CD8-positive, alpha-beta memory T cell (primary cell): ENCODE measurements around the gene RARB. TPM values are rescaled to one million over a fixed set of nuclear protein-coding genes. Genes with fewer than 3 reads are reported as not detected.

Experiments
- CTCF ChIA-PET: fragments of 350-600 bp; sonication (Branson Sonifier 250); formaldehyde crosslinking; loops from one replicate; lab custom pipeline; 2021; ENCODE audit warnings: antibody characterized with exemption; lab: Charles Lee
- POLR2A ChIA-PET: fragments of 350-600 bp; sonication (Branson Sonifier 250); formaldehyde crosslinking; loops from one replicate; lab custom pipeline; 2021; ENCODE audit warnings: antibody characterized with exemption; lab: Charles Lee
- DNase-seq, 5 donors: peaks; one replicate each; pipeline versions ENCODE4 v3.0.0 to v3.0.0-alpha.2; 2020 to 2022; ENCODE audit warnings: mixed read lengths in 1 of 5
- H3K27ac ChIP-seq: one replicate; pipeline ENCODE4 v1.7.0; 2013; ENCODE audit warnings: low read depth, mild to moderate bottlenecking, low read length, moderate library complexity
- H3K27me3 ChIP-seq: 2 replicates; pipeline ENCODE4 v1.7.0; 2013; ENCODE audit warnings: low read length, mild to moderate bottlenecking; ENCODE audit not compliant: insufficient read depth, poor library complexity, severe bottlenecking
- H3K36me3 ChIP-seq: 2 replicates; pipeline ENCODE4 v1.7.0; 2013; ENCODE audit warnings: mild to moderate bottlenecking, low read length, moderate library complexity; ENCODE audit not compliant: insufficient read depth
- H3K4me1 ChIP-seq: 2 replicates; pipeline ENCODE4 v1.7.0; 2013; ENCODE audit warnings: mild to moderate bottlenecking, low read length, moderate library complexity; ENCODE audit not compliant: insufficient read depth
- H3K4me3 ChIP-seq: 2 replicates; pipeline ENCODE4 v1.7.0; 2013; ENCODE audit warnings: mild to moderate bottlenecking, low read length
- H3K9me3 ChIP-seq: 2 replicates; pipeline ENCODE4 v1.7.0; 2013; ENCODE audit warnings: mild to moderate bottlenecking, low read length
- H3K27ac Mint-ChIP-seq, 8 donors: one replicate each; pipeline ENCODE4 v1.8.0; 2020 to 2021; ENCODE audit warnings: mixed read lengths in 8 of 8, mild to moderate bottlenecking in 6 of 8, inconsistent platforms in 3 of 8, moderate library complexity in 3 of 8
- H3K27me3 Mint-ChIP-seq, 2 donors: one replicate each; pipeline ENCODE4 v1.8.0; 2020 to 2021; ENCODE audit warnings: mixed read lengths in 2 of 2, mild to moderate bottlenecking in 1 of 2, moderate library complexity in 1 of 2
- H3K36me3 Mint-ChIP-seq, 3 donors: one replicate each; pipeline ENCODE4 v1.8.0; 2020 to 2021; ENCODE audit warnings: mixed read lengths in 3 of 3, inconsistent platforms in 1 of 3, mild to moderate bottlenecking in 1 of 3
- H3K4me1 Mint-ChIP-seq, 3 donors: one replicate each; pipeline ENCODE4 v1.8.0; 2020 to 2021; ENCODE audit warnings: mixed read lengths in 3 of 3, inconsistent platforms in 1 of 3, mild to moderate bottlenecking in 1 of 3
- H3K4me3 Mint-ChIP-seq, 7 donors: one replicate each; pipeline ENCODE4 v1.8.0; 2020 to 2021; ENCODE audit warnings: mixed read lengths in 7 of 7, mild to moderate bottlenecking in 6 of 7, moderate library complexity in 4 of 7, inconsistent platforms in 2 of 7
- H3K9me3 Mint-ChIP-seq, 5 donors: one replicate each; pipeline ENCODE4 v1.8.0; 2020 to 2022; ENCODE audit warnings: mixed read lengths in 5 of 5, mild to moderate bottlenecking in 3 of 5, moderate library complexity in 2 of 5, inconsistent platforms in 1 of 5
- polyA plus RNA-seq: library from polyadenylated mRNA; unstranded; fragments of 300-500 nt; fragmentation: Illumina TruSeq; gene quantifications from one replicate; pipeline ENCODE4 v1.2.3, GENCODE V29; 2021
- total RNA-seq, 2 experiments: library from RNA; stranded (reverse); gene quantifications; one replicate each; pipeline ENCODE4 v1.2.3, GENCODE V29; 2021

RARB gene
- total and polyA plus RNA-seq, 3 experiments from 2014 or later = not detected

DNA sequence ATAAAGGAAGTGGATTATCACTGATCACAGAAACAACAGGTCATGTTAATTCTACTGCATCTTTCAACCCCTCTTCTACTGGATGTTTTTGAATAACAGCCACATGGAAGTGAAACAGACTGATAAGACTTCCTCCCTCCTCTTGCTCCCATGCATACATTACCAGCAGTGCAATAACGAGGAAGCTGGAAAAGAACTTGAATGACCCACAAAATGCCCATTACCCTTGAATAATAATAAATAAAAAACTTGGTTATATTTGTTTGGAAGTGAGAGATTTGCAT, 51.6 kb downstream of the RARB start:
- Histone ChIP-seq H3K4me1 (no peaks in the 10 kb centered on the region), H3K27me3 (no peaks in the 10 kb centered on the region), H3K9me3 (no peaks in the 10 kb centered on the region), H3K27ac (no peak overlapping the region), H3K4me3 (no peak overlapping the region), H3K36me3 (no peaks in the 10 kb centered on the region)
- Mint-ChIP-seq H3K27ac (no peak overlapping the region), H3K36me3 (no peaks in the 10 kb centered on the region), H3K27me3 (no peaks in the 10 kb centered on the region), H3K4me3 (no peak overlapping the region), H3K9me3 (peaks cover 0 to 4% (median 0%) of the 10 kb centered on the region in 5 donors), H3K4me1 (no peaks in the 10 kb centered on the region)
- no peak for DNase-seq
- ChIA-PET POLR2A (no interaction called here), CTCF (no interaction called here)

DNA sequence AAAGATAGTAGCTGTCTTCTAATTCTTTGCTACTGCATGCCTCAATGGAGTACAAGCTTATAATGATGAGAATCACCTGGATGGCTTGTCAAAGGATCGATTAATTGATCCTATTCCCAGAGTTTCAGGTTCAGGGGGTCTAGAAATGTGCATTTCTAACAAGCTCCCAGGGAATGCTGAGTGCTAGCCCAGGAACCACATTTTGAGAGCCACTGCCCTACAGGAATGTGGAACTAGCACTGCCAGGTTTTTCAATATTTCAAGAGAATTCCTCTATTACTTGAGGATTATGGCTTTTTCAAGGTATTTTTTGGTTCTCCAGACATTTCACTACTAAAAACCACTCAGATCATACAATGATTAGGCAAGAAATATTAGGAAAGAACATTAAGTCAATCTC, 52.7 kb downstream of the RARB start:
- Histone ChIP-seq H3K36me3 (no peaks in the 10 kb centered on the region), H3K27ac (no peak overlapping the region), H3K4me3 (no peak overlapping the region), H3K9me3 (no peaks in the 10 kb centered on the region), H3K4me1 (no peaks in the 10 kb centered on the region), H3K27me3 (no peaks in the 10 kb centered on the region)
- H3K9me3 Mint-ChIP-seq = peaks cover 0 to 4% (median 0%) of the 10 kb centered on the region in 5 donors
- H3K36me3 Mint-ChIP-seq = no peaks in the 10 kb centered on the region
- H3K27me3 Mint-ChIP-seq = no peaks in the 10 kb centered on the region
- ChIA-PET CTCF (no interaction called here), POLR2A (no interaction called here)
- H3K4me1 Mint-ChIP-seq = no peaks in the 10 kb centered on the region
- H3K27ac Mint-ChIP-seq = no peak overlapping the region
- H3K4me3 Mint-ChIP-seq = no peak overlapping the region
- DNase-seq = no peak

DNA sequence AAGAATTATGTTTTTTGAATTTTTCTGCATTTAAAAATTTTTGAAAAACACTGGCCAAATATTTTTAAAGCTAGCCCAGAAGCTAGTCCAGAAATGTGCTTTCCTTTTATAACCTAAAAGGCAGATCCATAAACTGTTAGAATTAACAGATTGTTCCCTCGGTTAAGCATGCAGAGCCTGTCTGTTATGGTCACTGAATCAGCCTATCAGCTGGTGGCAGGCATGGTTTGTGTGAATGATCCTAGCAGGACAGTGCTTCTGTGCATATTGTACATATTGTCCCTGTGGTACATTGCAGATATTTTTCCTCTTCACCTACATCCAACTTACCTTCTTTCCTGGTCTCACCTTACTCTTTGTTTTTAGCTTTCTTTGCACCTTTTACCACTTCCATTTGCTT, 53.3 kb downstream of the RARB start:
- no peak overlapping the region for H3K4me3 Mint-ChIP-seq

DNA sequence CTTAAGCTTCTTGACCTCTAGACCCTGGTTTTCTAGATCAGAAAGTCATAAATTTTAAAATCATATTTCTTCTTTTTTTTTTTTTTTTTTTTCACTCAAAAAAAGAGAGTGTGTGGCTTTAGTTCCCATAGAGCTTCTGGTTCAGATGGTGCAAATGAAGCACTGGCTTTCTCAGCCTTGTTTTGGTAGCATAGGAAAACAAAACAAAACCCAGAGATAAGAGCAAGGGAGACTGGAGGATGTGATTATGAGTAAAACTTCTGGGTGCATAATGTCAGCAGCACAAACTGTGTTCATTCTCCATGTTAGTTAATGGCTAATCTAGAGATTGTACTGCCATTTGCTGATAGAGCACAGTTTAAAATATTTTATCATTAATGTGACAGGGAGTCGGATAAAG, 55.4 kb downstream of the RARB start:
- Histone ChIP-seq H3K4me3 (no peak overlapping the region), H3K9me3 (no peaks in the 10 kb centered on the region), H3K4me1 (no peaks in the 10 kb centered on the region), H3K27ac (no peak overlapping the region), H3K36me3 (no peaks in the 10 kb centered on the region), H3K27me3 (no peaks in the 10 kb centered on the region)
- peaks cover 0 to 3% (median 0%) of the 10 kb centered on the region in 5 donors for H3K9me3 Mint-ChIP-seq
- ChIA-PET POLR2A (no interaction called here), CTCF (no interaction called here)
- H3K27ac Mint-ChIP-seq = no peak overlapping the region
- H3K27me3 Mint-ChIP-seq = no peaks in the 10 kb centered on the region
- H3K4me3 Mint-ChIP-seq = no peak overlapping the region
- H3K36me3 Mint-ChIP-seq = no peaks in the 10 kb centered on the region
- DNase-seq = no peak
- no peaks in the 10 kb centered on the region for H3K4me1 Mint-ChIP-seq

More for the DNA sequence above, 53.3 kb downstream of the RARB start:
- no peak overlapping the region for H3K27ac Mint-ChIP-seq
- Histone ChIP-seq H3K36me3 (no peaks in the 10 kb centered on the region), H3K27me3 (no peaks in the 10 kb centered on the region), H3K9me3 (no peaks in the 10 kb centered on the region), H3K4me1 (no peaks in the 10 kb centered on the region), H3K27ac (no peak overlapping the region), H3K4me3 (no peak overlapping the region)
- H3K27me3 Mint-ChIP-seq = no peaks in the 10 kb centered on the region
- H3K9me3 Mint-ChIP-seq = peaks cover 0 to 4% (median 0%) of the 10 kb centered on the region in 5 donors
- no peak for DNase-seq
- CTCF ChIA-PET = no interaction called here
- H3K4me1 Mint-ChIP-seq = no peaks in the 10 kb centered on the region
- POLR2A ChIA-PET = no interaction called here
- H3K36me3 Mint-ChIP-seq = no peaks in the 10 kb centered on the region

DNA sequence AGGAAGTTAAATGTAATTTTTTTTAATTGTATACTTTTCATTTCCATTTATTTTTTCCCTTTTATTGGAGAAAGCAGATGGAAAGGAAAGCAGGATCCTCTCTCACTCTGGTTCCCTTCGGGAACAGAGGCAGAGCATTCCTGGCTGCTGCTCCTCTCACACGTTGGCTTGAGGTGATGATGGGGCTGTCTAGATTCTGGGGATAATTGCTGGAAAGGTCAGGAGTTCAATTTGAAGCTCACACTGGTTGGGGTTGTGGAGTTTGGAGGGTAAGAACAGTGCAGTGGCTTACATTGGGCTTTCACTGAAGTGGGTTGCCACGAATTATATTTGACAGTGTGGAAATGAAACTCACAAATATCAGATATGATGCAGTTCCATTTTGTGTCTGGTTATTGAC, 57.6 kb downstream of the RARB start:
- Histone ChIP-seq H3K4me3 (no peak overlapping the region), H3K4me1 (no peaks in the 10 kb centered on the region), H3K27me3 (no peaks in the 10 kb centered on the region), H3K36me3 (no peaks in the 10 kb centered on the region), H3K9me3 (no peaks in the 10 kb centered on the region), H3K27ac (no peak overlapping the region)
- Mint-ChIP-seq H3K9me3 (peaks cover 0 to 9% (median 0%) of the 10 kb centered on the region in 5 donors), H3K4me3 (no peak overlapping the region), H3K4me1 (no peaks in the 10 kb centered on the region), H3K27me3 (no peaks in the 10 kb centered on the region), H3K27ac (no peak overlapping the region), H3K36me3 (no peaks in the 10 kb centered on the region)
- ChIA-PET CTCF (no interaction called here), POLR2A (no interaction called here)
- no peak for DNase-seq

DNA sequence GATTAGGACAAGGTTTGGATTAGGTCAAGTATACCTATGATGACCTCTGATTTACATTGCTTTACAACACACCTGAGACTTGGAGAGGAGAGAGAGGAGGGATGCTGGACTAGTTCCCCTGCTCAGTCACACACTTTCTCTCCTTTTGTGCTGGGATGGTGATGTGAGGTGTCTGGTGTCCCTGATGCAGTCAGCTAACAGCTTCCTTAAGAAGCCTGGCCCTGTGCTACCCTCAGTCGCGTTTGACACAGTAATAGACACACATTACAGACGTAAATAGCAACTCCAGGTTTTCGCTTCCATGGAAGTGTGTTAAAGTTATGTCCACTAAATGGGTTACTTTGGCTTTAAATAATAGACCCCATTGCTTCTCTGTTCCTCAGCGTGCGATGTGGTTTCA, 58.9 kb downstream of the RARB start:
- H3K9me3 Mint-ChIP-seq = peaks cover 0 to 9% (median 5%) of the 10 kb centered on the region in 5 donors
- ChIA-PET CTCF (no interaction called here), POLR2A (no interaction called here)
- Histone ChIP-seq H3K4me3 (no peak overlapping the region), H3K27me3 (no peaks in the 10 kb centered on the region), H3K4me1 (no peaks in the 10 kb centered on the region), H3K36me3 (no peaks in the 10 kb centered on the region), H3K27ac (no peak overlapping the region), H3K9me3 (no peaks in the 10 kb centered on the region)
- H3K4me1 Mint-ChIP-seq = no peaks in the 10 kb centered on the region
- no peak overlapping the region for H3K27ac Mint-ChIP-seq
- no peaks in the 10 kb centered on the region for H3K36me3 Mint-ChIP-seq
- no peak overlapping the region for H3K4me3 Mint-ChIP-seq
- H3K27me3 Mint-ChIP-seq = no peaks in the 10 kb centered on the region
- no peak for DNase-seq

DNA sequence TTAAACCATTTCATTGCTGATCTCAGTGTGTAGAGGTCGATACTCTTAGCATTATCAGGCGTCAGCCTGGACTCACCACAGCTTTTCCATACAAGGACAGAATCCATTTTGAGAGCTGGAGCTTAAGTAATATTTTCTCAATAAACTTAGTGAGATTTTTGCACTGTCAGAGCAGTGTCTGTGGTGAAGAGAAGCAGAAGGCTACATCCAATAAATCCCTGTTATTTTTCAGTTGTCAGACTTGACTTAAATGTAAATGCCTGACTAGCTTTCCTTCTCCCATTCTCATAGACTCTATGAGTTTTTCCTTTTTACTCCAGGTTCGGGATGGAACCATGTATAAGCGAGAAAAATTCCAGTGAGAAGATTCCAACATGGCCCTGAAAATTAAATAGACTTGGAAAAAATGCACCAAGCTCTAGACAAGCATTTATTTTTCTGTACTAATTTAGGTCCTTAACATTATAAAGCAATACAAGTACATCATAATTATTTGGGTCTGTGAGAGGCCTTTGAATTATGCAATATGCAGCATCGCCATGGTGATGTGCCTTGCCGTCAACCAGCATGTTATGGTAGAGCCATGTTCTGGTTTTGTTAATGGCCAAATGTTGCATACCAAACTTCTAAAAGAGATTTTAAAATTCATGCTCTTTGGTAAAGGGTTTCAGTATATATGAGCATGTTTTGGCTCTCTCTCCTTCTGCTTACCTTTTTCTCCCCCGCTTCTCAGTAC, 62.0 kb downstream of the RARB start:
- Histone ChIP-seq H3K4me3 (no peak overlapping the region), H3K9me3 (no peaks in the 10 kb centered on the region), H3K27ac (no peak overlapping the region), H3K4me1 (no peaks in the 10 kb centered on the region), H3K27me3 (no peaks in the 10 kb centered on the region), H3K36me3 (no peaks in the 10 kb centered on the region)
- H3K9me3 Mint-ChIP-seq = peaks cover 13 to 33% (median 25%) of the 10 kb centered on the region in 5 donors
- no peak overlapping the region for H3K27ac Mint-ChIP-seq
- no peaks in the 10 kb centered on the region for H3K36me3 Mint-ChIP-seq
- POLR2A ChIA-PET = no interaction called here
- no peak for DNase-seq
- H3K27me3 Mint-ChIP-seq = no peaks in the 10 kb centered on the region
- no peak overlapping the region for H3K4me3 Mint-ChIP-seq
- CTCF ChIA-PET = no interaction called here
- no peaks in the 10 kb centered on the region for H3K4me1 Mint-ChIP-seq

DNA sequence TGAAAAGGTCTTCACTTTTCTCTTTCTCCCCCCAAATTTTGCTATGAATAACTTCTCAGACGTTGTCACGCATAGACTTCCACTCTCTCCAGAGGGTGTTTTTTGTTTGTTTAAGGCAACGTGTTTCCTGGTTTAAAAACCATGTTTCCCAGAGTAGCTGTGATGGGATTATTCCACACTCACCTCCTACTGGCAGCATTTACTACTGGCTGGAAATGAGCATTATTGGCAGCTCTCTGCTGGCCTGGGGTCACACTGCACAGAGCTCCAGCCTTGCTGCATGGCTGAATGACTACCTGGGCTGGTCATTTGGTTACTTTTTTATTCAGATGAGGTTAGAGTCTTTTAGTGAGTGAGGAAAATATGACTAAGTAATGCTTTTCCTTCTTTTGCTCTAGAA, 65.2 kb downstream of the RARB start:
- Histone ChIP-seq H3K27ac (no peak overlapping the region), H3K9me3 (no peaks in the 10 kb centered on the region), H3K36me3 (no peaks in the 10 kb centered on the region), H3K4me3 (no peak overlapping the region), H3K4me1 (no peaks in the 10 kb centered on the region), H3K27me3 (no peaks in the 10 kb centered on the region)
- no peak for DNase-seq
- Mint-ChIP-seq H3K36me3 (no peaks in the 10 kb centered on the region), H3K4me1 (no peaks in the 10 kb centered on the region), H3K27me3 (no peaks in the 10 kb centered on the region), H3K4me3 (no peak overlapping the region), H3K9me3 (peaks cover 14 to 46% (median 32%) of the 10 kb centered on the region in 5 donors), H3K27ac (no peak overlapping the region)
- ChIA-PET POLR2A (no interaction called here), CTCF (no interaction called here)
